ENCODE results near the gene AURKA.

Gene AURKA

GRCh38 chr20:56360133-56360907 lies 31.7 kb downstream of the AURKA start:
- no peak for TF ChIP-seq CTCF (IDR thresholded peaks at IDR 0.05; ENCODE audit: borderline replicate concordance, insufficient read depth, low read depth, low read length)
- H3K4me3 ChIP-seq (ENCODE audit: low read depth, low read length), result no peak overlapping the region

GRCh38 chr20:56359212-56360132 lies 32.5 kb downstream of the AURKA start:
- peak overlapping the region; percentile 44 for H3K4me3 ChIP-seq (ENCODE audit: low read depth, low read length)
- no peak for TF ChIP-seq CTCF (IDR thresholded peaks at IDR 0.05; ENCODE audit: borderline replicate concordance, insufficient read depth, low read depth, low read length)

- no peak for TF ChIP-seq CTCF (IDR thresholded peaks at IDR 0.05; ENCODE audit: borderline replicate concordance, insufficient read depth, low read depth, low read length)
- peak within 1 kb of the TSS; percentile 44 for H3K4me3 ChIP-seq (ENCODE audit: low read depth, low read length)
Measured at GRCh38 chr20:56358600-56359211, 33.3 kb downstream of the AURKA start, which contains the start of gene FAM210B. Gene FAM210B, plus strand, starts transcription at chr20:56358974. Its CDS starts 32 bp downstream, at chr20:56359006.

GRCh38 chr20:56358070-56358469 lies 33.9 kb downstream of the AURKA start:
- no peak overlapping the region for H3K4me3 ChIP-seq (ENCODE audit: low read depth, low read length)
- TF ChIP-seq CTCF (IDR thresholded peaks at IDR 0.05; ENCODE audit: borderline replicate concordance, insufficient read depth, low read depth, low read length), result no peak

GRCh38 chr20:56353356-56353755 lies 38.7 kb downstream of the AURKA start:
- no peak for TF ChIP-seq CTCF (IDR thresholded peaks at IDR 0.05; ENCODE audit: borderline replicate concordance, insufficient read depth, low read depth, low read length)
- H3K4me3 ChIP-seq (ENCODE audit: low read depth, low read length), result no peak overlapping the region

GRCh38 chr20:56352345-56353055 lies 39.5 kb downstream of the AURKA start:
- TF ChIP-seq CTCF (IDR thresholded peaks at IDR 0.05; ENCODE audit: borderline replicate concordance, insufficient read depth, low read depth, low read length), result no peak
- H3K4me3 ChIP-seq (ENCODE audit: low read depth, low read length), result no peak overlapping the region

All from GM12875 (cell line).